SHP77 treated with DMSO at 0.1 percent for 48 hours (cell line): ENCODE results near the gene MPRIP.
"Not testable (repeated sequence)": the region's sequence is repeated elsewhere in the genome, so short reads cannot be mapped to it uniquely, and the experiment has no call there.

Experiments used
- DNase-seq: peaks from one replicate; lab custom pipeline; 2025; lab: John Stamatoyannopoulos, UW

MPRIP gene

DNA sequence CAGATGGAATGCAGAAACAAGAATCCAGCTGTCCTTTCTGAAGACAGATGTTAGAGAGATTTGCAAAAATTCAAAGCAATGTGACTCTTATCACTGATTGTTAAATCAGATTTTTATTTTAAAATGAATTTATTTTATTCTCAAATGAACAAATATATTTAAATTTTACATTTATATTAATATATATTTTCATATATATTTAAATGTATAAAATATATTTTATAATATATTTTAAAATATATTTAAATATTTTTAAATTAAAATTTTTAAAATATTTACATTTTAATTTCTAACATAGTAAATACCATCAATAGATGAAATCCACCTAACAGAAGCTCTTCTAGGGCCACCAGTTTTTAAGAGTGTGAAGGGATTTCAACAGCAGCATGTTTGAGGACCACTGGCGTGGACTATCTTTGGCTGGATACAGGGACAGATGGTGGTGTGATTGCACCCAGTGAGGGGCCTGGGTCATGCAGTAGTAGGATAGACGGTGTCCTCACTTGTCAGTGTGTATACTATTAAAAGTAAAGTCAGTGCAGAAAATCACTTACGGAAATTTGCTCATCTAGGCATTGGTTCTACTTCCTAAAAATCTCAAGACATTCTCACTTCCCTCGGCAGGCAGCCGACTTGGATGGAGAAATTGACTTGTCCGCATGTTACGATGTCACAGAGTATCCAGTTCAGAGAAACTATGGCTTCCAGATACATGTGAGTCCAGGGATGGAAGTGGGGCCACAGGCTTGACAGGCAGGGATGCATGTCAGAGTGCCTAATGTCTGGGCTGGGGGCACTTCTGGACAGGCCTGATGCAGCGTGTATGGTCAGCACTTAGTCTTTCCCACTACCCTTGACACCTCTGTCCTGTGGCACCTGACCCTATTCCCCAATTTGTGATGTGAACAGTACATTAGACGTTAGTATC lies 107.5 kb downstream of the MPRIP start:
- no peak for DNase-seq

DNA sequence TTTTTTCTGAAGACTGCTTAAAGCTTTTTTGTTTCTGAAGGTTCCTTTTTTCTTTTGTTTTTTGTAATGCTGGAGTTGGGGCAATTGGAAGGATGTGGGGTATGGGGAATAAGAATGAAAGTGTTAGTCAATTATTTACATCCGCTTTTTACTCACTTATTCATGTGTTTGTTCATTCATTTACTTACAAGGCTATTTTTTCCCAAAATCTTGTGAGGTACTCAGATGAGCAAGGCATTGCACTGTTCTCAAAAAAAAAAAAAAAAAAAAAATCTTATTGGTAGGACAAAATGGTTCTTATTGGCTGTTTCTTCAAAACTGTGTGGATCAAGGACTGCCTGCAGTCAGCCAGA lies 108.2 kb downstream of the MPRIP start:
- DNase-seq, result no peak

GRCh38 chr17:17151055-17151454 lies 108.8 kb downstream of the MPRIP start:
- DNase-seq, result no peak

DNA sequence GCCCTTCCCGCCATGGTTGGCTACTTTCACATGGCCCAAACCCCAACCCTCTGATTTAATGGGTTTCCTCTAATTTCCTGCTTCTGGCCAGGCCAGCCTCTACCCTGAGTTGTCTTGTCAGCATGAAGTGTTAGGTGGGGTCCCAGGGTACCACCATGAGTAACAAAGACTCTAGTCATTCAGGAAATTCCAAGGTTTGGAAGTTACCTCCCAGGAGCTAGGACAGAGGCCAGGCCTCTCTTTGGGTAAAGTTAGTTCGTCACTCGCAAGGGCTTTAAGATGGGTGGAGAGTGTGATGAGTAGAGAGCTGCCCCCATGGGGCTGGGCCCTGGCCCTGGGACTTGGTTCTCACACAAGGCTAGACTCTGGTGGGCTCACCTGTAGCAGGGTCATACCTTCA lies 109.3 kb downstream of the MPRIP start:
- no peak for DNase-seq

DNA sequence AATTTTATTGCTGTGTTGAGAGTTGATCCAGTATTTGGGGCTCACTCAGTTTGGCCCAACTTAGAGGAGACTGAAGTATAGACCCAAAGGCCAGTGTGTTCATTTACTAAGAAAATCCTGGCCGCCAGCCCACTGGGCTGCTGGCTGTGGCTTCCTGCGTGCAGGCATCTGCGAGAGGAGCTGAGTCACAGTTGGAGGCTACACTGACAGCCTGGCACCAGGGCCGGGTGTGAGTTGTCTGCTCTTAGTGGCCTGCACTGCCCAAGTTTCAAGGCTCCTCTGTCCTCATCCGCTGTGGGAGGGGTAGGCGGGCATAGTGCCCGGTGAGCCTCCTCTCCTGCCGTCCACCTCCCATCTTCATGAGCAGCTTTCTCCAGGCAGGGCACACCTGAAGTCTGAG lies 109.7 kb downstream of the MPRIP start:
- DNase-seq, result no peak

DNA sequence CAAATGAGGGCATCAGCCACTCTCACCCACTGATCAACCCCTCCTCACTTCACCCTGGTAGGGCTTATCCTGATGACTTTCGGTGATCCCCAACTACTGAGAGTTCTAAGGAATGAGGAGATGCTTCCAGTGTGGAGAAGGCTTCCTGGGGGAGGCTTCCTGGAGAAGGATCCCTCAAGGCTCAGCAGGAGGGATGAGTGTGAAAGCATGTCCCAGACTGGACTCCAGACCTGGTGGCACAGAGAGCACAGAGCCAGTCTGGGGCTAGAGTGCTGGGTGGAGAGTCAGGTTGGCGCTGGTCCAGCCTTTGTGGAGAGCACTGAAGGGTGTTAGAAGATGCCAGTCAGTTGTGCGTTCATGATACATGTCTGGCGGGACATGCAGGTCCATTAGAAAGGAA lies 110.1 kb downstream of the MPRIP start:
- no peak for DNase-seq

GRCh38 chr17:17153071-17153470 lies 110.8 kb downstream of the MPRIP start:
- DNase-seq, result no peak

- DNase-seq, result no peak
Observed at GRCh38 chr17:17153709-17154108, 111.5 kb downstream of the MPRIP start.

DNA sequence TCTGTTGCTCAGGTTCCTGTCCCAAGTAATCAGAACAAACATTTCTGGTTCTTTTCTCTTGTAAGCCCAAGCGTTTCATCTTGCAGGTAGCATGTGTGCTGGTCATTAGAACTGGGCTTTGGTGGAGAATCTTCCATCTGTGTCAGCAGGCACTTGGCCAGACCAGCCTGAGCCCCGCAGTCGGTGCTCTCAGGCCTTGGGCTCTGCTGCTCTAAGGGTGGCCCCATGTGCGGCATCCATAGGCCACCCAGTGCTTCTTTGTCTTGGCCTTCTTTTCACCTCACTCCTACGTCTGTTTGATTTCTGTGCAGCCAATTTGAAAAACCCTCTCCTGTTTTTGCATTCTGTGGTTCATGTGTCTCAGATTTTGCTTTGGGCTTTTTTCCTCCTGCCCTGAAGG lies 112.3 kb downstream of the MPRIP start:
- no peak for DNase-seq

DNA sequence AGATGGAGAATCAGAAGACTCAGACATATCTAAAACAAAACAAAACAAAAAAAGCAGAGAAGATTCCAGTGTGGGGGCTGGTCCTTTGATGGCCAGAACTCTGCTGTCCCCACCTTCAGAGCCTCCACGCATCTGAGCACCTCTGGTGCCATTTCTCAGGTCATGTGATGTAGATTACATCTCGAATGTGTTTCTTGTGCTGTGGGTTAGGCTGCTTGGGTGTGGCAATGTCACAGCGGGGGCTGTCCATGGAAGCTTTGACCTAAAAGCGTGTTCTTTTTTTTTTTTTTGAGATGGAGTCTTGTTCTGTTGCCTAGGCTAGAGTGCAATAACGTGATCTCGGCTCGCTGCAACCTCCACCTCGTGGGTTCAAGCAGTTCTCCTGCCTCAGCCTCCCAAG lies 112.7 kb downstream of the MPRIP start:
- no peak for DNase-seq

DNA sequence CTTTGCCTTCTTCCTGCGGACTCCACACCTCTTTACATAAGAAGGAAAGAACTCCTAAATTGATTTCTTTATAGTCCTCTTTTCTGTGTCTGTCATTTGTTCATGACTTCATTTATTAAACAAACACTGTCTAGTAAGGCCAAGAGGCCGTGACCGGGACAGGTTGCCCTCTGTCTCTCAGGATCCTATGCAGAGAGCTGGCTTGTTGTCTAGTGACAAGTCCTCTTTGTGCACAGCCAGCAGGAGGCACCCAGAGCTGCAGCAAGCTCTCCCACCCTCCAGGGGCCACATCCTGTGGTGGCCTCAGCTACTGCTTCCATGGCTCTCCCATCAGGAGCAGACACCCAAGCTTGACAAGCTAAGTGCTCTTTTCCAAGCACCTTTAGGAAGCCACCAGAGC lies 113.3 kb downstream of the MPRIP start:
- DNase-seq, result no peak

- DNase-seq, result no peak
Observed at GRCh38 chr17:17156107-17156506, 113.8 kb downstream of the MPRIP start.

DNA sequence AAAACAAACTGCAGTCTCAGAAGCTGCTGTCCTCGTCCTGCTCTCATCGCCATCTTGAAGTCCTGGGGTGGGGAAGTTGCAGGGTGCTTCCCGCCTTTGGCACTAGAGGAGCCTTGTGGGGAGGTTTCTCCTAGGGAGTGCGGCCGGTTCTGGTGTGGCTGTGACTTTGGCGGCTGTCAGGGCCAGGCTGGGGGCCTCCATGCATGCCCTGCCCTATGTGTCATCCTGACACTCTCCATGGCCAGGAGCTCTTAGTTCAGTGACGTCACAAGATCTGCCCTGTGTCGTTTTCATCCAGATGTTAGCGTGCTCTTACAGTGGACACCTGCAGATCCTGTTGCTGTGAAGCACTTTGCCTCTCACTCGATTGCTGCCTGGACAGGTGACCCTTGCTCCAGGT lies 114.3 kb downstream of the MPRIP start:
- DNase-seq, result no peak

DNA sequence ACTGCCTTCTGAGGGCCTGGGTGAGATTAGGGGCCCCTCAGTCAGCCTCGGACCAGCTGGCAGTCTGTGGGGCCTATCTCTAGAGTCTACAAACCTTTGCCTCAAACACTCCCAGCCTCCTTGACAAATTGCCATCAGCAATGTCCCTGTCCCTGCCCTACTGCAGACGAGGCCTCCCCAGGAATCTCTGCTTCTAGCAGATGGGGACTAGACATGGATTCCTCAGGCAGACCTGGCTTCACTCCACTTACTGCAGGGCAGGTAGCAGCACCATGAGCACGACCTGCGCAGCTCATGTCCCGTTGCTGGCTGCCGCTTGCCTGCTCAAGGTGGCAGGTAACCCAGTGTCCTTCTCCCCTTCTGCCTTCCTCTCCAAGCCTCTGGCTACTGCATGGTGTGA lies 114.8 kb downstream of the MPRIP start:
- no peak for DNase-seq

- not testable (repeated sequence) for DNase-seq
Observed at GRCh38 chr17:17158506-17158905, 116.2 kb downstream of the MPRIP start.

DNA sequence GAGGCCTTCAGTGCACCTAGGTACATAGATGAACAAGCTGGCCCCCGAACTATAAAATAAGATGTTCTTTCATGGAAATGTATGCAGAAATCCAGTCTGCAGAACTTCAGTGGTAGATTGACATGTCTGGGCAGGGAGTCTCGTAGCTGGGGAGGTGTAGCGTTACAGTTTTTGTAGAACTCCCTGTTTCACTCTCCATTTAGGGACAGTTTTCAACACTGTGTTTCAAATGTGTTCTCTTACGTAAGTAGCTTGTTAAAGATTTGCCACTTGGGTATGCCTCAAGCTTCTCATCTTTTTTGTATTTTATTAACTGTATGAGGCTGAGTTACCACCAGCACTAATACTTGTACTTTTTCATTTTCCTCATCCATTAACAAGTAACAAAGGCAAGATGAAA lies 117.3 kb downstream of the MPRIP start:
- DNase-seq, result no peak

DNA sequence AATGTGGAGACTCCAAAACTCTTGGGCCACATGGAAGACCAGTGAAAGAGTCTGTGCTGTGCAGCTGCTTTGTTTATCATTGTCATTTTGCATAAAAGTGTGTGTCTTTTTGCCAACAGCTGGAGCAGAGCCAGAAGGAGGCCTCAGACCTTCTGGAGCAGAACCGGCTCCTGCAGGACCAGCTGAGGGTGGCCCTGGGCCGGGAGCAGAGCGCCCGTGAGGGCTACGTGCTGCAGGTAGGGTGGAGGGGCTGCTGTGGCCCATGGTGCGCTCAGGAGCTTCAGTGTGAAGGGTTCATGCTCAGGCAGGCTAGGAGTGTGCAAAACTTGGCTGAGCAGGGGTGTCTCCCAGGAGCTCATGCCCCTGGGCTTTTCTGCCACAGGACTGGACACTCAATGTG lies 118.9 kb downstream of the MPRIP start:
- no peak for DNase-seq

- no peak for DNase-seq
Observed at GRCh38 chr17:17161759-17162158, 119.5 kb downstream of the MPRIP start.

DNA sequence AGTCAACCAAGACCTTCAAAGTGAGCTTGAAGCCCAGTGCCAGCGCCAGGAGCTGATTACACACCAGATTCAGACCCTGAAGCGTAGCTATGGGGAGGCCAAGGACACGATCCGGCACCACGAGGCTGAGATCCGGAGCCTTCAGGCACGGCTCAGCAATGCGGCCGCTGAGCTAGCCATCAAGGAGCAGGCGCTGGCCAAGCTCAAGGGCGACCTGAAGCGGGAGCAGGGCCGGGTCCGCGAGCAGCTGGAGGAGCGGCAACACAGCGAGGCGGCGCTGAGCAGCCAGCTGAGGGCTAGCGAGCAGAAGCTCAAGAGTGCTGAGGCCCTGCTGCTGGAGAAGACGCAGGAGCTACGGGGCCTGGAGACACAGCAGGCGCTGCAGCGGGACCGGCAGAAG lies 121.9 kb downstream of the MPRIP start:
- no peak for DNase-seq

DNA sequence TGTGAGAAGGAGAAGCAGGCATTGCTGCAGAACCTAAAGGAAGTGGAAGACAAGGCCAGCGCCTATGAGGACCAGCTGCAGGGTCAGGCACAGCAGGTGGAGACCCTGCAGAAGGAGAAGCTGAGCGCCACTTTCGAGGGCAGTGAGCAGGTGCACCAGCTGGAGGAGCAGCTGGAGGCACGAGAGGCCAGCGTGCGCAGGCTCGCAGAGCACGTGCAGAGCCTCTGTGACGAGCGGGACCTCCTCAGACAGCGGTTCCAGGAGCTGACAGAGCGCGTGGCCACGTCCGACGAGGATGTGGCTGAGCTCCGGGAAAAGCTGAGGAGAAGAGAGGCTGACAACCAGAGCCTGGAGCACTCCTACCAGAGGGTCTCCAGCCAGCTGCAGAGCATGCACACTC lies 122.4 kb downstream of the MPRIP start:
- peak; percentile 36 for DNase-seq

- no peak for DNase-seq
Observed at GRCh38 chr17:17165666-17166308, 123.5 kb downstream of the MPRIP start.

DNA sequence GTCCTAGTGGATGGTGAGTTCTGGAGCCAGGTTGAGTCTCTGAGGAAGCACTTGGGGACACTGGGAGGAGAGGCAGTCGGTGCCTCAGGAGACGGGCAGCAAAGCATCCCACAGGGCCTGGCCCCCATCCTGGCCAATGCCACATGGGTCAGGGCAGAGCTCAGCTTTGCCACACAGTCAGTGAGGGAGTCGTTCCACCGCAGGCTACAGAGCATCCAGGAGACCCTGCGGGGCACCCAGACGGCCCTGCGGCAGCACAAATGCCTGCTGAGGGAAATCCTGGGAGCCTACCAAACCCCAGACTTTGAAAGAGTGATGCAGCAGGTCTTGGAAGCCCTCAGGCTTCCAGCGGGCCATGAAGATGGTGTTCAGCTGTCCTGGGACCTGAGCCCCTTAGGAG lies 124.2 kb downstream of the MPRIP start:
- DNase-seq, result no peak

- no peak for DNase-seq
Observed at GRCh38 chr17:17167356-17167755, 125.1 kb downstream of the MPRIP start.

- no peak for DNase-seq
Observed at GRCh38 chr17:17167986-17168385, 125.7 kb downstream of the MPRIP start.
